ENCODE data around the gene ERN1.

The ERN1 gene

GRCh38 chr17:64084086-64084939 is 45.6 kb downstream of the ERN1 start:
- DNase-seq (ENCODE audit: low read depth in 2 of 2): no peak

DNA sequence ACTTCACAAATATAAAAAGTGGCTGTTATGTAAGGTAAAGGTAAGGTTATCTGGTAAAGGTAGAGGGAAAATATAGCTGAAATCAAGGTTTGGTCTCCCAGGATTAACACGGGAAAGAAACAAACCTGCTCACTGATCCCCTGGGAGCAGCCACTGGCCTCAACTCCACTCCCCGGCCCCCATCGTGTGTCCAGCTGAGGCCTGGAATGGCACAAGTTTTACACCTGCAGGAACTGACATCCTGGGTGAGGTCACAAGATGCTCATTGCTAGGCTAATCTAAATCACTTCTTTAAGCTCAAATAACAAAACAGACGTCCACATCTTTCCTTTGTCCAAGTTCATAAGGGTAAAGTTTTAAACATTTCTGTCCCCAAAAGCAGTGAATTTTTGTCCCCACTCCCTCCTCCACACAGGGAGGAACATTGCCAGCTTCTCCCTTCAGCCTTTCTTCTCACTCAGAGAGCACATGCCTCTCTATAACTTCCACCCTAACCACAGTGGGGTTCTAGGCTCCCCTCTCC is 46.3 kb downstream of the ERN1 start:
- DNase-seq (ENCODE audit: low read depth in 2 of 2): no peak

DNA sequence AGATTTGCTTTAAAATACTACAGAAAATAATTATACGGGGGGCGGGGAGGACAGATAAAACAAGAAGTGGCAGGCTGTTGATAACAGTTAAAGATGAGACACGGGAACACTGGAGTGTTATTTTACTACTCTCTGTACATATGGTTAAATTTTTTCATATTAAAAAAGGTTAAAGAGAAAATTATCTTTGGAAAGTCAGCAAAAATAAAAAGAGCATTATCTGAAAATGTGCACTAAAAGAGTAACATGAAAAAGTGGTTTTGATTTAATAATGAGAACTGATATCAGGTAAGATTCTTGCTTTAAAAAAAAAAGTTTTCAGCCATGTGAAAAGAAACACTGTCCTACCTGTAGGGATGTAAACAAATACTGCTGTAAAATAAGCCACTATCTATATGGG is 46.9 kb downstream of the ERN1 start:
- DNase-seq (ENCODE audit: low read depth in 2 of 2): no peak

DNA sequence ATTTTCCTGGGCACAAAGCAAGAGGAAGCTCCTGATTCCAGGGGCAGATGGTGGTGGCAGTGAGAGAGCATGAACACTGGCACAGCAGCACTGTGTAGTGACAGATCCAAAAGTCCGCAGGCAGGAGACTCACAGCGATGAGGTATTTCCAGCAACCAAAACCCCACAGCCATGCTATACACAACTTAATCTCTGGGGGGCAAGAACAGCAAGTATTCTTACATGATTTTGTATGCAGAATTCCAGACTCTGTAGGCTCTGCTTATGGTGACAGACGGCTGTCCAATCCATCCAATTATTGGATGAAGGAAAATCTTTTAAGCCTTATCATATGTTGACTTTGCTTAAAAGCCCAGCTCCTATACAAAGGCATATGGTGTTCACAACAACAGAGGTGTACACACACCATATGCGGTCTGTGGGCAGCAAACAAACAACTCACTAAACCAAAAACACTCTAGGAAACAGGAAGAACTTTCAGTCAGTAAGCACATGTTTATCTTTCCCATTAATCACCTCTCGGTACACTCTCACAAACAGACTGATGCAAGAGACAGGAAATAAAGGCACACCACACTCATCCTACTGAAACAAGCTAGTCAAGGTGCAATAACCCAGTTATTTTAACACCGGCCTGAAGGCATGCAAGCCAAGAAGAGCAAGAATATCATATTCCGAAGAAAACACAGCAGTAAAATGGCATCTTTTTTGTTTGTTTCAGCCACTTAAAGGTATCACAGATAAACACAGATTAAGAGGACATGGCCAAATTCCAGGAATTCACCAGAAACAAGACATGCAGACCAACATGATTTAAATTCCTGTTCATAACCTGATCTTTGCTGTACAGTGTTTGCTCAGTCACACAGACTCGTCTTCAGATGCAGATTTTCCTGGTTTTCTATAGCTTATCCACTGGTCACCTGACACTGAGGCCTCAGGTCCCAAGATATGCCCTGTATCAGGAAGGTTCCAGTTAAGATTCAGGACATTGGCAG is 47.8 kb downstream of the ERN1 start:
- DNase-seq (ENCODE audit: low read depth in 2 of 2): peak; percentile 53 to 58

DNA sequence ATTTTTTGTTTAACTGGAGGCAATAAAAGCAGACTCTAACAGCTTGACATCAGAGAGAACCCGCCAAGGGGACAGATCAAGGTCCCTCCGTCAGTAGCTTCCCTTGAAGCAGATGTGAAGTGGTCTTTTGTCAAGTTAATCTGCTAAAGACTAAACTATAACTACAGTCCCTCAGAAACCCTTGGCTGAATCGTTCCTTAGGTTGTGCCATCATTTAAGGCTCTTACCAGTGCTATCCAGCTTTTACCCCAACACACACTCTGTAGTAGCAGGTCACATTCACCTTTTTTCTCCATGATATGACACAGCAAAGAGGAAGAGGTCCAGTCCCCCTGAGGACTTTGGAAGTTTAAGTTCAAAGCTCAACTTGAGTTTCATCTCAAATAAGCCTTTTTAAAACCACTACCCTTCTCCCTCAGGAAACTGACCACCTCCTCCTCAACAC is 49.7 kb downstream of the ERN1 start:
- DNase-seq (ENCODE audit: low read depth in 2 of 2): no peak

DNA sequence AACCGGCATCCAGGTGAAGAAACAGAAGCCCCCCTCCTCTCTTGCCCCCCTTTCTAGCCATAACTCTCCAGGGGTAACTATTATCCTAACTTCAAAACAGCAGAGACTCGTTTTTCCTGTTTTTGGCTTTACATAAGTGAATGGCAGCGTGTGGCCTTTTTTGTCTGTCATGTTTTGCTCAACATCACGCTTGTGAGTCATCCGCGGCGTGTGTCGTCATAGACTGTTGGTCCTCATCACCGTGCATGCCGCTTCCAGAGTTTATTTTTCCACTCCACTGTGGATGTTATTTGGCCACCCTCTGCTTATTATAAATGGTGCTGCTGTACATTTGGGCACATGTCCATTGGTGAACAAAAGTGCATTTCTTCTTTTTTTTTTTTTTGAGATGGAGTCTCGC is 52.6 kb downstream of the ERN1 start:
- no peak for DNase-seq (ENCODE audit: low read depth in 2 of 2)

DNA sequence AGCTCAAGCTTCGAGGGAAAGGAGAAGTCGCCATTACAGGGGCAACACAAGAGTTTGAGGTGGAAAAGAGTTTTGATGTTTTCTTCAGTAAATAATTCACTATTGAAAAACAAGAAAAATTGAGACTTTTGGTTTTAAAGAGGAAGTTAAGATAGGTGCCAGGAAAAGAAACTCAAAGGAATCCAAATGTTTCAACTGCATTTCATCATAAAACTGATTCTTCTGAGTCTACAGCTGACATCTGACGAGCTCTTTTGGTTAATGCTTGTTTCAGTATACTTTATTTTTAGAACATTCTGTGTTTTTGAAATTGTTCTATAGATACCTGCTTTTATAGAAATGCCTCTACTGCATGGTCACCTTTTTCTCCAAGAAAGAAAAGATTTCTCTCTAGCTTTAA is 54.0 kb downstream of the ERN1 start:
- DNase-seq (ENCODE audit: low read depth in 2 of 2): no peak

GRCh38 chr17:64074704-64075426 is 55.1 kb downstream of the ERN1 start:
- DNase-seq (ENCODE audit: low read depth in 2 of 2): no peak

- DNase-seq (ENCODE audit: low read depth in 2 of 2): no peak
Observed at GRCh38 chr17:64073771-64074703, 55.9 kb downstream of the ERN1 start.

DNA sequence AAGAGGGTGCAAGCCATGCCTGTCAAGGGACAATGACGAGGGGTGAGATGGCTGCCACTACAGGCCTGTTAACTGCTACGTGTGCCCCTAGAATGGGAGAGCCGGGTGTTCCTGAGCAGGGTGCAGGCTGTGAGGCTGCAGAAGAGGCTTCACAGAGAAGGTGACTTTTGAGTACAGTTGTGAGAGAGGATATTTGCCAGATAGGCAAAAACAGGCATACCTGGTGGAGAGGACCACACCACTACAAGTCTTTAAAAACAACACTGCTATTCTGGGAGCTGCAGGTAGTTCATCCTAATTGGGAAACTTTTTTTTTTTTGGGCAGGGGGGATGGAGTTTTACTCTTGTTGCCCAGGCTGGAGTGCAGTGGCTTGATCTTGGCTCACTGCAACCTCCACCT is 58.8 kb downstream of the ERN1 start:
- DNase-seq (ENCODE audit: low read depth in 2 of 2): no peak

DNA sequence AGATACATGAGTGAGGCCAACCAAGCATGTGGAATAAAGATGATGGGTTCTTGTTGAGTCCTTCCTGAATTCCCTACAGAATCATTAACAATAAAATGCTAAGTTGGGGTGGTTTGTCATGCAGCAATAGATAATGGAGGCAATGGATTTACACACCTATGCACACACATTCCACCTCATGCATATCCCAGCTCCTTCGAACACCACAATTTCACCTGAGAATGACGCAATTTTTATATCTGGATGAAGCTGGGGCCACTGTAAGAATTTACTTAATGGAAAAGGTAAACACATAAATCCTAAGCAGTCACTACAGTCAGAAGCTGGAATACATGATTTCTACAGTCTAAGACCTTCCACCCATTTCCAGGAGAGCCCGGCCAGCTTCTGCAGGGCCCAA is 59.7 kb downstream of the ERN1 start:
- DNase-seq (ENCODE audit: low read depth in 2 of 2): no peak

- DNase-seq (ENCODE audit: low read depth in 2 of 2): no peak
Observed at GRCh38 chr17:64069143-64069542, 60.8 kb downstream of the ERN1 start.

- no peak for DNase-seq (ENCODE audit: low read depth in 2 of 2)
Observed at GRCh38 chr17:64067657-64068056, 62.3 kb downstream of the ERN1 start.

GRCh38 chr17:64066716-64067115 is 63.2 kb downstream of the ERN1 start:
- DNase-seq (ENCODE audit: low read depth in 2 of 2): no peak

DNA sequence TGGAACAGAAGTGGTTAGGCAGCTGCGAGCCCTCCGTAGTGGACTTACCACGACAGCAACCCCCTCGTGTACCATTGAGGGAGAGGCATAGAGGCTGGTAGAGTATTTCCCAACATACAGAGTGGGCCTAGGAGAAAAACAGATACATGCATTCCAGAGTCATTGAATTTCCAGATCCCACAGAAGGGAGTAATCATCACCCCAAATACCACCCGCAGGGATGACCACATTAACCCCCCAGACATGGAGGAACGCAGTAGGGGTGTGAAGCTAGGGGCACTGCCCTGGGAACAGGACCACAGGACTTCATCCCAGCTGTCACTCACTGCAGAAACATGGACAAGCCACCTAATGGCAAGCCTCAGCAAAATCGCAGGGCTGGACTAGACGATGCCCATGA is 64.8 kb downstream of the ERN1 start:
- no peak for DNase-seq (ENCODE audit: low read depth in 2 of 2)

GRCh38 chr17:64064331-64064730 is 65.6 kb downstream of the ERN1 start:
- no peak for DNase-seq (ENCODE audit: low read depth in 2 of 2)

DNA sequence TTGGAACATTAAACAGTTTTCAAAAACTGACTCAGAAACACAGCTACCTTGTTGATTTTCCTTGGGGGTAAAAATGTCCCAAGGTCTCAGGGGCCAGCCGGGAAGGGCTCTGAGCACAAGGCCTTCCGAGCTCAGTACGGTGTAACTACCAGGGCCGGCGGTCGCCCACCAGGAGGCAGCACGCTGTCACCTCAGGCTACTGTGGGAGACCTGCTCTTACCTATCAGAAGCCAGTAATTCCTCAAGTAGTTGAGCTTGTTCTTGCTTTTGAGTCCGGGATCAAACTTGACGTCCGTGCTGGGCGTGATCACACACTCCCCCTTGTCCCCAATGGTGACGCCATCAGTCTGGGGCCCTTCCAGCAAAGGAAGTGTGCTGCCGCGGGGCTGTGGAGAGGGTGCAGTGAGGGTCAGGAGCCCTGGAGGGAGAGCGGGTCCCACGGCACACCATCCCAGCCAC is 66.1 kb downstream of the ERN1 start:
- no peak for DNase-seq (ENCODE audit: low read depth in 2 of 2)

DNA sequence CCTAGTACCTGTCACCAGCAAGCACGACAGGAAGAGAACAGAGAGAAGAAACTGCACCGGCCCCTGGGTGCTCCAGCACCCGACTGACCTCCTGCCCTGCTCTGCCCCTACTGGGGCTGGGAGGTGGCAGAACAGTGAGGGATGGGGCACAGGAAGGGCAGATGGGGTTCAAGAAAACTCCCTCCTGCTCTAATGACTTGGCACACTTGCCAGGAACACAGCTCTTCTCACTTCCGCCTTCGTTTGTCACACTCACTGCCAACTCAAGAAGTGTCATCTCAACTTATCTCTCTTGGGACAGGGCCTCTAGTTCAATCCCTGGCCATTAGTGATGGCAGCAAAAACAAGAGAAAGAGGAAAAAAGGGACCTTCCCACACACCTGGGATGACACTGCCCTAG is 66.9 kb downstream of the ERN1 start:
- no peak for DNase-seq (ENCODE audit: low read depth in 2 of 2)

DNA sequence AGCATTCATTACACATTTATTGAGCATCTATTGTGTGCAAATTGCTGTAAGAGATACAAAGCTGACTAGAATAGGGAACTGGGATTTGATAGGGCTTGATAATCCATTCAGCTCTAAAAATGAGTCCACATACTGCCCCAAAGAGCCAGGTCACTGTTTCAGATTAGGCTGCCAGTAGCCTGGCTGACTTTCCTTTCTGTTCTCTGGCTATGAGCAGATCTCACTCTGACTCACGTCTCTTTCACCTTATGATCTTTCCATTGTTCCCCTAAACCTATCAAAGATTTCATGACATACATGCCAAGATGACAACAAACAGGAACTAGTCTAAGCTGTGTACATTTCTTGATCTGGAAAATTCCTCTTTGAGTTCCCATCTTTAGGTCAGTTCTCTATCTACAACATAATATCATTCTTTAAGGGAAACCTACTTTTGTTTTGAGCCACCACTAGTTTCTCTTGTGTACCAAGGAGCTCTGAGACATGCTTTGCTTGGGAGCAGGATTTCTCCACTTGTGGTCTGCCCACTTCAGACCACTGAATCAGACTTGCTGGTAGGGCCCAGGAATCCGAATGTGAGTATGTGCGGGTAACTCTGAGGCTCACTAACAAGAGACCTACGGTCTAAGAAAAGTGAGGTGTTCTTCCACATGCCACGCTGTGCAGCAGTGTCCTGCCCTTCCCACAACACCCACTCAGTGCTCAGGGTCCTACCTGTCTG is 68.6 kb downstream of the ERN1 start:
- DNase-seq (ENCODE audit: low read depth in 2 of 2): no peak

DNA sequence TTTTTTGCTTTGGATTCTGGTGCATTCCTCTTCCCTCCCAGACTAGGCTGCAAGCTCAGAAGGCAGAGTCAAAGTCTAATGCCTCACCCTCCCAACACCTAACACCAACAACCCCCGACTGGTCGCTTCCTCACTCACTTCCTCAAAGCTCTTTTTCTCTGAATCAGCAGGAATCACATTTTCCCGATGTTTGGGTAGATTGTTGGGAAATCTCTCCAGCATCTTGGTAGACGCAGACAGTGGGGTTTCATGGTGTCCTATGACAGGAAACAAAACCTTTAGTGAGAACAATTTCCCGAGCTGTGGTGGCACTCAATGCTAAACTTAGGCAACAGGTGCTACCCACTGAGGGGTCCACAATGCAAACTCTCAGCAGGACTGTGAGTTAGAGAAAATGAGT is 69.6 kb downstream of the ERN1 start:
- no peak for DNase-seq (ENCODE audit: low read depth in 2 of 2)

All from fibroblast of skin of left biceps (primary cell).